GM13976 (cell line): ENCODE data around the gene CPD.

Experiments
- DNase-seq: peaks from one replicate; pipeline ENCODE4 v3.0.0; 2012; ENCODE audit warnings: low spot score
- CTCF ChIP-seq: IDR thresholded peaks from 2 replicates; pipeline ENCODE4 v1.5.1; 2012; ENCODE audit warnings: borderline replicate concordance, mild to moderate bottlenecking; ENCODE audit not compliant: insufficient read depth; ENCODE audit errors: extremely low read depth, missing control alignments, control extremely low read depth
- in situ Hi-C: fragments of 300-500 bp; cut with MboI; formaldehyde crosslinking; loops from one replicate; pipeline ENCODE4 v1.12.0; 2022; ENCODE audit warnings: low sequenced_read_pairs, mixed read lengths, inconsistent platforms; ENCODE audit not compliant: unreplicated experiment

The CPD gene

GRCh38 chr17:30382345-30382744 is 3.6 kb downstream of the CPD start:
- DNase-seq: no peak
- no peak for TF ChIP-seq CTCF
- in situ Hi-C loops: no loop called here

- in situ Hi-C loops: no loop called here
- DNase-seq: no peak
Observed at GRCh38 chr17:30388321-30389179, 9.8 kb downstream of the CPD start.

GRCh38 chr17:30389756-30390300 is 11.1 kb downstream of the CPD start:
- no peak for DNase-seq
- no peak for TF ChIP-seq CTCF
- in situ Hi-C loops: no loop called here

More at GRCh38 chr17:30388321-30389179, 9.8 kb downstream of the CPD start:
- no peak for TF ChIP-seq CTCF

GRCh38 chr17:30391534-30391933 is 12.8 kb downstream of the CPD start:
- TF ChIP-seq CTCF: no peak
- in situ Hi-C loops: no loop called here
- DNase-seq: no peak

GRCh38 chr17:30393491-30393890 is 14.8 kb downstream of the CPD start:
- no peak for DNase-seq
- in situ Hi-C loops: no loop called here

More at GRCh38 chr17:30393491-30393890, 14.8 kb downstream of the CPD start:
- TF ChIP-seq CTCF: no peak
